Uterus (tissue), 2 donors: ENCODE data around the gene ARMC2.

Experiments used
- CTCF ChIP-seq, 4 experiments: fragments of 200-600 bp in 2 of 4; fragments of 450-650 bp in 2 of 4; sonication (generic) in 2 of 4; IDR thresholded peaks; one replicate each; pipeline ENCODE4 v1.5.1; 2016 to 2019; ENCODE audit warnings: antibody characterized with exemption in 4 of 4, mild to moderate bottlenecking in 2 of 4, moderate library complexity in 1 of 4
- POLR2A ChIP-seq, 2 donors: fragments of 450-650 bp; IDR thresholded peaks; one replicate each; pipeline ENCODE4 v1.6.1; 2016; ENCODE audit warnings: antibody characterized with exemption in 2 of 2, mild to moderate bottlenecking in 1 of 2, moderate library complexity in 1 of 2

- TF ChIP-seq CTCF (IDR thresholded peaks at IDR 0.05) (no peak), POLR2A (IDR thresholded peaks at IDR 0.05) (no peak)
These were observed 159.3 kb downstream of the ARMC2 start for GRCh38 chr6:109007521-109007920.
